DMS 273 (cell line): Measurements from ENCODE around the gene OCLN.
"Not testable (repeated sequence)": the region's sequence is repeated elsewhere in the genome, so short reads cannot be mapped to it uniquely, and the experiment has no call there.

Source experiments
- DNase-seq: peaks from one replicate; lab custom pipeline; 2025; ENCODE audit not compliant: unreplicated experiment; lab: John Stamatoyannopoulos, UW

OCLN gene

DNA sequence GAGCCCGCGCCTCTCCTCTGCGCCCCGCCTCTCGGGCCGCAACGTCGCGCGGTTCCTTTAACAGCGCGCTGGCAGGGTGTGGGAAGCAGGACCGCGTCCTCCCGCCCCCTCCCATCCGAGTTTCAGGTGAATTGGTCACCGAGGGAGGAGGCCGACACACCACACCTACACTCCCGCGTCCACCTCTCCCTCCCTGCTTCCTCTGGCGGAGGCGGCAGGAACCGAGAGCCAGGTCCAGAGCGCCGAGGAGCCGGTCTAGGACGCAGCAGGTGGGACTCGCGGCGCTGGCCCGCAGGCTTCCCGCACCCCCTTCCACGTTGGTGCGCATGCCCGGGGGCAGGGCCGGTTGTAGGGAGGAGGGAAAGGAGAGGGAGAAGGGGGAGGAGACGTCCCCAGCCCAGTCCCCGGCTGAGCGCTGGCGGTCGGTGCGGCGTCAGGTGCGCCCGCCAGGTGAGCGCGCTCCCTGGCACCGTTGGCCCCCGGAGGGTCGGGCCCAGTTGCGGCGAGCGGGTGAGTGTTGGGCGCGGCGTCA is at the start of gene OCLN:
Gene OCLN (plus strand): TSS at position 400 of the 532 bp plus-strand sequence. CDS start 11,455 bp downstream, outside the sequence.
- DNase-seq = peak; percentile 85

GRCh38 chr5:69444127-69444754 is 48.3 kb upstream of the OCLN start:
- DNase-seq = no peak

DNA sequence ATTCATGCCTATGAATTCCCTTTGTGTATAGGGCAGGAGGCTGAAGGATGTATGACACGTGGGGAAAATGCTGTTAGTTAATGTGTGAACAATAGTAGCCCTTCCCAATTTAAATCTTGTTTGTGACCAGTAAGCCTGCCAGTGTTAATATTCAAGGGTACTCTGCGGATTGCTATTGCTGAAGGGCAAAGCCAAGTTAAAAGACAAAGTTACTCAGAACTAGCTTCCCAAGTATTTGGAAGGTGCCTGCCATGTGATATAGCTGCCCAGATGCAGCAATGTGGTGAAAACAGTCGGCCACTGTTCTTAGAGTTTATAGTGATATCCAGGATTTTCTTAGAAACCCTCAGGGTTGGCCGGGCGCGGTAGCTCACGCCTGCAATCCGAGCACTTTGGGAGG is 43.1 kb upstream of the OCLN start:
- DNase-seq = no peak

- DNase-seq = no peak
Measured at GRCh38 chr5:69450116-69450515, 42.5 kb upstream of the OCLN start.

- not testable (repeated sequence) for DNase-seq
Measured at GRCh38 chr5:69450527-69450926, 42.1 kb upstream of the OCLN start.

- DNase-seq = no peak
Measured at GRCh38 chr5:69451941-69452647, 40.5 kb upstream of the OCLN start.

DNA sequence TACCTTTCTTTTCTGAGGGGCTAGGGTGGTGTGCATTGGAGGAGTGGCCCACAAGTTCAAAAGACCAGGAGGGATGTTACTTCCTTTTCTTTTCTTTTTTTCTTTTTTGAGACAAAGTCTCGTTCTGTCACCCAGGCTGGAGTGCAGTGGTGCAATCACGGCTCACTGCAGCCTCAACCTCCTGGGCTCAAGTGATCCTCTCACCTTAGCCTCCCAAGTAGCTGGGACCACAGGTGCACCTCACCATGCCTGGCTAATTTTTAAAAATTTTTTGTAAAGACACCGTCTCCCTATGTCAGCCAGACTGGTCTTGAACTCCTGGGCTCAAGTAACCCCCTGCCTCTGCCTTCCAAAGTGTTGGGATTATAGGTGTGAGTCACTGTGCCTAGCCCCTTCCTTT is 39.1 kb upstream of the OCLN start:
- not testable (repeated sequence) for DNase-seq

- DNase-seq = no peak
Measured at GRCh38 chr5:69454460-69455249, 37.9 kb upstream of the OCLN start.

DNA sequence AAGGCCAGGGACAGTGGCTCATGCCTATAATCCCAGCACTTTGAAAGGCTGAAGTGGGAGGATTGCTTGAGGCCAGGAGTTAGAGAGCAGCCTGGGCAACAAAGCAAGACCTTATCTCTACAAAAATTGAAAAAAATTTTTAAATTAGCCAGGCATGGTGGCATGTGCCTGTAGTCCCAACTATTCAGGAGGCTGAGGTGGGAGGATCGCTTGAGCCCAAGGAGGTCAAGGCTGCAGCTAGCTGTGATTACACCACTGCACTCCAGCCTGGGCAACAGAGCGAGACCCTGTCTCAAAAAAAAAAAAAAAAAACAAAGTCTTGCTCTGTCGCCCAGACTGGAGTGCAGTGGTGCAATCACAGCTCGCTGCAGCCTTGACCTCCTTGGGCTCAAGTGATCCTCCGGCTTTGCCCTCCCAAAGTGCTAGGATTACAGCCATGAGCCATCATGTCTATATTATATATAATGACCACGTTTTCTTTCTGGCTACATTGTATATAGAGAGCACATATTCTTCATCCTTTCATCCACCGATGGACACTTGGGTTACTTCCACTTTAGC is 37.1 kb upstream of the OCLN start:
- not testable (repeated sequence) for DNase-seq

DNA sequence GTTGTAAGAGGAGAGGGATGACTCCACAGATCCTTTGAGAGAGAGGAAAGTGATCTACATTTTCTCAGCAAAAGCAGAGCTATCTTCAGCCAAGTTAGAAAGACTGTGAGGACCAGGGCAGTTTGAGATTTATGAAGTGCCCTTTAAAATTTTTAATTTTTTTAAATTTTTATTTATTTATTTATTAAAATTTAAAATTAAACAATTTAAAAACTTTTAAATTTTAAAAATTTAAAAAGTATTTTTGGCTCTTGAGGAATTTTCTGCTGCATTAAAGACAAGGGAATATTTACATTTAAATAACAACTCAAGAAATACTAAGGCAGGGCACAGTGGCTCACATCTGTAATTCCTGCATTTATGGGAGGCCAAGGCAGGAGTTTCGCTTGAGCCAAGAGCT is 30.4 kb upstream of the OCLN start:
- DNase-seq = no peak

GRCh38 chr5:69466375-69466774 is 26.2 kb upstream of the OCLN start:
- not testable (repeated sequence) for DNase-seq

GRCh38 chr5:69467442-69468225 is 25.0 kb upstream of the OCLN start:
- DNase-seq = no peak

DNA sequence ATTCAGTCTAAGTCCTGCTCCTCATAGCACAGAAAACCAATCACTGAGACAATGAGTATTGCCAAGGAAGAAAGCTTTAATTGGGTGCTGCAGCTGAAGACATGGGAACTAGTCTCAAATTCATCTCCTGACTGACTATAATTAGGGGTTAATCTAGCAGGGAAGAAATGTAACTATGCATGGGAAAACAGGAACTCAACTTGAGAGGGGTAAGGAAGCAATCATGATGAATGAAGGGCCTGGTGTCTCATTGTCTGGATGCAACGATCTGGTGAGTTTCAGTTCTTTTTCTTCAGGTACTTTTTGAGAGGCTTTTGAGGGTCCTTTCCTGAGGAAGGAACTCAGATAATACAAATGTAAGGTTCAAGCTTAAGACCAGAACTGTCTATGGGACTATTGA is 24.0 kb upstream of the OCLN start:
- no peak for DNase-seq

- not testable (repeated sequence) for DNase-seq
Measured at GRCh38 chr5:69471516-69471915, 21.1 kb upstream of the OCLN start.

- not testable (repeated sequence) for DNase-seq
Measured at GRCh38 chr5:69472535-69473143, 20.0 kb upstream of the OCLN start.

DNA sequence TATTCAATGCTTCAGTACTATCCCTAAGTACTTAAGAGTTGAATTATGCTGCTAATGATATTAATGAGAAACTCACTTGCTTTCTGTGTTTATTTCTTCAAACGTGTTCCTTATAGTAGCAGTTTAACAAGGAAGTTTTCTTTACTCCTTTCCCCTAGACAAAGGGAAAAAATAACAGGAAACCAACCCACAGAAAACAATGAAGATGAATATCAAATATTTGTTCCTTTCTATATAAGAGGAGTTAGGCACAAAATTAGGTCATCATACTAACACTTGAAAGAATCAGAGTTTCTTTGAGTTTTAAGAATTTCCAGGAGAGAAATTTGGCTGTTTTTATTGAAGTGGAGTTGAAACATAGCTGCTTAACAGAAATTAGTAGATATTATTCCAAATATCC is 15.4 kb upstream of the OCLN start:
- DNase-seq = no peak

DNA sequence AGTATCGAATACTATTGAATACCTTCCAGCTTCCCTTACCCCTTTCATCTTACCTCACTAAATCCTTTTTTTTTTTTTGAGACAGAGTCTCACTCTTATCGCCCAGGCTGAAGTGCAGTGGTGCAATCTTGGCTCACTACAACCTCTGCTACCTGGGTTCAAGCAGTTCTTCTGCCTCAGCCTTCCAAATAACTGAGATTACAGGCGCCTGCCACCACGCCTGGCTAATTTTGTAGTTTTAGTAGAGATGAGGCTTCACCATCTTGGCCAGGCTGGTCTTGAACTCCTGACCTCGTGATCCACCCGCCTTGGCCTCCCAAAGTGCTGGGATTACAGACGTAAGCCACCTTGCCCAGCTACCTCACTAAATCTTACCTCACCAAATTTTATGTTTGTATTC is 14.3 kb upstream of the OCLN start:
- not testable (repeated sequence) for DNase-seq

GRCh38 chr5:69484891-69485290 is 7.7 kb upstream of the OCLN start:
- DNase-seq = no peak

DNA sequence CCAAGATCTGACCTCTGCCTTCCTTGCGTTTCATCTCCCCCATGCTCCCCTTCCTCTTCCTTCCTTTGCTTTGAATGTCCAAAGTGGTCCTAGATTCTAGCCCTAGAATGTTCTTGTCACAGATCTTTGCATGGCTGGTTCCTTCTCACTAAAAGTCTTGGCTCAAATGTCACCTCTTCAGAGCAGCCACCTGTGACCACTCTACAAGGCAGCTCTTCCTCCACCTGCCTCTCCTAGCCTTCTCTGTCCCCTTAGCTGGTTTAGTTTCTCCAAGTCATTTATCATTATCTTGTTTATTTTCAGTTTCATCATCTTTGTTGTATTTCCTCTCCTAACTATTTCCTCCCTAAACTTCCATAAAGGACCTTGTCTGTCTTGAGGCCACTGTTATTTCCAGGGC is 7.1 kb upstream of the OCLN start:
- no peak for DNase-seq

- no peak for DNase-seq
Measured at GRCh38 chr5:69489246-69489645, 3.3 kb upstream of the OCLN start.
